Right forelimb (tissue), 1 donor: Measurements from ENCODE around the gene PMEL.
"Not testable (repeated sequence)": the region's sequence is repeated elsewhere in the genome, so short reads cannot be mapped to it uniquely, and the experiment has no call there.

Experiments used
- DNase-seq: peaks from one replicate; pipeline ENCODE4 v3.0.0-alpha.2; 2018

Gene PMEL

GRCh38 chr12:55919032-55919431 lies 46.8 kb downstream of the PMEL start:
- DNase-seq, result not testable (repeated sequence)

- DNase-seq, result no peak
These were observed 50.4 kb downstream of the PMEL start for GRCh38 chr12:55915482-55915859.

GRCh38 chr12:55912908-55913307 lies 52.9 kb downstream of the PMEL start:
- no peak for DNase-seq

GRCh38 chr12:55909513-55909884 lies 56.3 kb downstream of the PMEL start:
- no peak for DNase-seq

GRCh38 chr12:55908726-55909512 lies 56.9 kb downstream of the PMEL start:
- no peak for DNase-seq

GRCh38 chr12:55906056-55906455 lies 59.8 kb downstream of the PMEL start:
- no peak for DNase-seq
